IPS-20b (cell line): ENCODE results near the gene FAM193B.
"Not testable (repeated sequence)": the region's sequence is repeated elsewhere in the genome, so short reads cannot be mapped to it uniquely, and the experiment has no call there.

Source experiments
- H3K27ac ChIP-seq: one replicate; pipeline ENCODE4 v1.5.1; 2013; ENCODE audit warnings: low read length
- H3K27me3 ChIP-seq: 2 replicates; pipeline ENCODE4 v1.6.1; 2013; ENCODE audit warnings: mild to moderate bottlenecking, low read length, inconsistent platforms; ENCODE audit not compliant: insufficient read depth
- H3K36me3 ChIP-seq: 2 replicates; pipeline ENCODE4 v1.6.1; 2013; ENCODE audit warnings: low read depth, mild to moderate bottlenecking, inconsistent platforms, low read length, moderate library complexity; ENCODE audit not compliant: insufficient read depth
- H3K4me1 ChIP-seq: 2 replicates; pipeline ENCODE4 v1.6.1; 2013; ENCODE audit warnings: mild to moderate bottlenecking, control low read depth, inconsistent platforms, low read length, moderate library complexity; ENCODE audit not compliant: insufficient read depth
- H3K4me3 ChIP-seq: 2 replicates; pipeline ENCODE4 v1.5.1; 2013; ENCODE audit warnings: mild to moderate bottlenecking, low read length, inconsistent platforms
- H3K9ac ChIP-seq: 2 replicates; pipeline ENCODE4 v1.6.1; 2013; ENCODE audit warnings: low read depth, mild to moderate bottlenecking, inconsistent platforms, low read length, moderate library complexity
- H3K9me3 ChIP-seq: 2 replicates; pipeline ENCODE4 v1.6.1; 2013; ENCODE audit warnings: mild to moderate bottlenecking, low read depth, low read length, inconsistent platforms; ENCODE audit not compliant: insufficient read depth

FAM193B gene

DNA sequence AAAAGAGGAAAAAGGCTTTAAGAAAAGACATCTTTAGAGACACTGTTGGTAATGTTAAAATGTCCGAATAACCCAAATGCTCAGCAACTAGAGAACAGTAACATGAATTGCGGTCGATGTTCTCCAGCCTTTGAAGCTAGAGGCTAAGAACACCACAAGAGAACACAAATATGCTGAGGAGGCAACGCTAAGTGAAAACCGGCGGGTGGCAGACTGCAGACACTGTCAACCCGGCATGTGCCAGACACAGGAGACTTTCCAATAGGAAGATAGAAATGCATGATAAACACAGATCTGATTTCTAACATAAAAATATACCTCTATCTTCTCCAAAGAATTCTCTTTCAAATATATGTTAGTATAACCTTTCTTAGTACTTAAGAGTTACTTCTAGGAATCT lies 19.2 kb downstream of the FAM193B start:
- Histone ChIP-seq H3K27me3 (no peaks in the 10 kb centered on the region), H3K9ac (no peak overlapping the region), H3K9me3 (no peaks in the 10 kb centered on the region), H3K36me3 (peaks cover 86% of the 10 kb centered on the region), H3K4me1 (no peaks in the 10 kb centered on the region), H3K4me3 (no peak overlapping the region), H3K27ac (no peak overlapping the region)

DNA sequence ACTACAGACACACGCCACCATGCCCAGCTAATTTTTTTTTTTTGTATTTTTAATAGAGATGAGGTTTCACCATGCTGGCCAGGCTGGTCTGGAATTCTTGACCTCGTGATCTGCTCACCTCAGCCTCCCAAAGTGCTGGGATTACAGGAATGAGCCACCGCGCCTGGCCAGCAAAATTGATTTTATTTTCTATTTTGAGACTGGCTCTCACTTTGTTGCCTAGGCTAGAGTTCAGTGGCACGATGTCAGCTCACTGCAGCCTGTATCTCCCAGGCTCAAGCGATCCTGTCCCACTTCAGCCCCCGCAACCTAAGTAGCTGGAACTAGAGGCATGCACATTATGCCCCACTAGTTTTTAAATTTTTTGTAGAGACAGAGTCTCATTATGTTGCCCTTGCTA lies 19.9 kb downstream of the FAM193B start:
- not testable (repeated sequence) for H3K9ac ChIP-seq, H3K4me1 ChIP-seq, H3K27me3 ChIP-seq, H3K27ac ChIP-seq, H3K4me3 ChIP-seq, H3K9me3 ChIP-seq
- peaks cover 90% of the 10 kb centered on the region for H3K36me3 ChIP-seq

DNA sequence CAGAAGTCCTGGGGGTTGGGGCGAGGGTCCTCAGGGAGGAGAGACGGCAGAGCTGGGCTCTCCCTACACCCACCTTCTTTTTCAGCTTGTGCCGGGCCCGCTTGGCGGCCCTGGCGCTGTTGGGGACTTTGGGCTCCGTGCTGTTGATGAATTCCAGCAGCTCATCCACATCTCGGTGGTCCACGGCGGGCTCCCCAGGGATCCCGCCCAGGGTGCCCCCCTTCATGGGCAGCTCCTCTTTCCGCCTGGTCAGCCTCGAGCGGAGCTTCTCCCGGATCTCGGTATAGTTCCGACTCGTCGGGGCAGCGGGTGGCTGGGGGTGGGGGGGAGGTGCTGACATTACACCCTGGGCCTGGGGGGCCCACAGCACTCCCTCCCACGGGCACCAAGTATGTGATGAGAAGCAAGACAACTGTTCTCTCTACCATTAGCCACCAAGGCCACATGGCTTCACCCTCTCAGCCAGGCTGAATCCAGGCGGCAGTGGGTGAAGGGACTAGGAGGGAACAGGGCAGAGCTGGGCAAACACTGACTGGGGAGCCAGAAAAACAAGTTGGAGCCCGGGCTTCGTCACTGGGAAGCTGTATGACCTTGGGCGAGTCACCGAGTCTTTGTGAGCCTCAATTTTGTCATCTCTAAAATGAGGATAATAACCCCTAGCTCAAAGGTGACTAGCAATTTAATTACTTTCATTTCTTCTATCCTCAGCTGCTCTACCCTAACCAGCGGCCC lies 23.0 kb downstream of the FAM193B start:
- no peak overlapping the region for H3K27ac ChIP-seq
- no peaks in the 10 kb centered on the region for H3K4me1 ChIP-seq
- H3K9me3 ChIP-seq: no peaks in the 10 kb centered on the region
- H3K9ac ChIP-seq: no peak overlapping the region
- peaks cover 92% of the 10 kb centered on the region for H3K36me3 ChIP-seq
- no peak overlapping the region for H3K4me3 ChIP-seq
- H3K27me3 ChIP-seq: no peaks in the 10 kb centered on the region

DNA sequence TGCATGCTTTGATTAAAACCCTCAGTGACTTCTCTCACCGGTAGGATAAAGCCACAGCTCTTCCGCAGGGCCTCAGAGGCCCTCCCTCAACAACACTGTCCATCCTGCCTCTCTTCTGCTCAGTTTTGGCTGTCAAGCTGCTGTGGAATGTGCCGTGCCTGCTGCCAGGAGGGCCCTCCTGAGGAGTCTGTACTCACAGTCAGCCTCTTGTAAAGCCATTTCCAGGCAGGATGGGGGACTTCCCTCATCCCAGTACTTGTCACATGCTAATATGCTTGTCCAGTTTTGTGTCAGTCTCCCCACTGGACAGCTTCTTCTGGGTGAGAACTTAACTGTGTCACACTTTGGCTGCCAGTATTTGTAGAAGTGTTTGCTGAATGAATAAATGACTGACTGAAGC lies 23.7 kb downstream of the FAM193B start:
- Histone ChIP-seq H3K4me3 (no peak overlapping the region), H3K36me3 (peaks cover 92% of the 10 kb centered on the region), H3K9ac (no peak overlapping the region), H3K9me3 (no peaks in the 10 kb centered on the region), H3K27me3 (no peaks in the 10 kb centered on the region), H3K4me1 (no peaks in the 10 kb centered on the region), H3K27ac (no peak overlapping the region)

DNA sequence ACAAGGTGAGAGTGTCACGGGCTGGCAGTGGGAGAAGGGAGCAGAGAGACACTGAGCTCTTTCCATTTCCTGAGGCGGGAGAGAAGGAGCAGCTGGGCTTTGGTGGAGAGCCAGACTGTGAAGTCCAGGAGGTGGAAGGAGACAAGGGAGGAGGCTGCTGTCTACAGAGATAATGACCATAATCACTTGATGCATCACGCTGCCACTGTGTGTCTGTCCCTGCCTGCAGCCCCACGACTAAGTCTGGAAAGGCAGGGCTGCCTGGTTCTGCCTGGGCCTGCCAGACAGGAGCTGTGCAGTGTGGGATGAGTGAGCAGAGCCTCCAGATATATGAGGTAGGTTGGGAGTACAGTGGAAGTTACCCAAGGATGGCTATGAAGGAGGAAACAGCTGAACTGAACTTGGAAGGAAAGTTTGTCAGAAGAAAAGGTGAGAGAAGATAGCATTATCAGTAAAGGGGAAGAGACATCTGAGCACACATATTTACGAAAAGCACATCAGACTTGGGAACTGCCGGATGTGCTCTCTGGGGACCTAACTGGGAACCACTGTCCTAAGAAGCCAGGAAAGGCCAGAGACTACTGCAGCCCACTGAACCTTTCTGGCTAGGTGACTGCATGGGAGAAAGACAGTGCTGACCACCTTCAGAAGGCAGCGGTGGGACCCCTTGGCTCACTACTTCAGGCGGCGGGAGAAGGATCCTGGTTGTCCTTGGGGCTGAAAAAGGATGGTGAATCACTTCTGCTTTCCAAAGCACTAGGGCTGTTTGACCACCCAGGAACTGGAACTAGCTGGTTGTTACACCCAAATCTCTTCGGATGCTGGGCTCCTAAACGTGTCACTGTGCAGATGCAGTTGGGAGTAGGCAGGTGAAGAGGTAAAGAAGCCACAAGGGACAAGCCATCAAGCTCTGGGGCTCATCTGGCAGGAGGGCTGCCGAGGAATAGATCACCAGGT lies 24.8 kb downstream of the FAM193B start:
- no peak overlapping the region for H3K4me3 ChIP-seq
- no peaks in the 10 kb centered on the region for H3K27me3 ChIP-seq
- H3K27ac ChIP-seq: no peak overlapping the region
- H3K36me3 ChIP-seq: peaks cover 92% of the 10 kb centered on the region
- no peaks in the 10 kb centered on the region for H3K4me1 ChIP-seq
- no peaks in the 10 kb centered on the region for H3K9me3 ChIP-seq
- no peak overlapping the region for H3K9ac ChIP-seq

DNA sequence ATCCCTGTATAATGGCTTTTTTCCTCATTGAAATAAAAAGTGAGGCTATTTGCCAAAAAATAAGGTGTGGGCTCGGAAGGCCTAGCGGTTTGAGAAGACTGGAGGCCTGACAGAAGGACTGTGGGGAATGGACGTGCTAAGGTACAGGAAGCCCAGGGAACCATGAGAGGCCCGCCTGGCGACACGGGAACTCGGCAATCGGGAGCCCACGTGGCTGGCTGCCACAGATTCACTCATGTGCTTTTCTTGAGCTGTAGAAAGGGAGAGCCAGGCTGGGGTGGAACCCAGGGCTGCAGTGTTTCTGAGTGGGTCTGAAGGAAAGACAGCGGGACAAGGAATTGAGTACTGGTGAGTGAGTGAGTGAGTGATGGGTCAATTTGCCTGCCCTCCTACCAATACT lies 25.7 kb downstream of the FAM193B start:
- H3K9me3 ChIP-seq: no peaks in the 10 kb centered on the region
- H3K4me3 ChIP-seq: no peak overlapping the region
- H3K27me3 ChIP-seq: no peaks in the 10 kb centered on the region
- no peaks in the 10 kb centered on the region for H3K4me1 ChIP-seq
- no peak overlapping the region for H3K27ac ChIP-seq
- no peak overlapping the region for H3K9ac ChIP-seq
- peaks cover 96% of the 10 kb centered on the region for H3K36me3 ChIP-seq

DNA sequence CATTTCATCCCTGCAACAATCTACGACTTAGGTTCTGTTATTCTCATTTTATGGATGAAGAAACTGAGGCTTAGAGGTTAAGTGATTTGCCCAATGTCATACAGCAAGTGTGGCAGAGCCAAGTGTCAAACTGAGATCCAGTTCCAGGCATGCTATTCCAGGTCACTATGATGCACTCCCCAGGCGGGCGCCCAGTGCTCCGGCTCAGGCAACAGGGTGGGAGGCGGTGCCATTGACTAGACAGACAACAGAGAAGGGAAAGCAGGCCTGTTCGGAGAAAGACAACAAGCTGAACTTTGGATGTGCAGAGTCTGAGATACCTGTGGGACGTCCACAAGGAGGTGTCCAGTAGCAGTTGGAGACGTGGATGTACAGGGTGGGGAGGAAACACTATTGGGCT lies 26.8 kb downstream of the FAM193B start:
- Histone ChIP-seq H3K36me3 (peaks cover 93% of the 10 kb centered on the region), H3K9me3 (no peaks in the 10 kb centered on the region), H3K4me1 (no peaks in the 10 kb centered on the region), H3K27me3 (no peaks in the 10 kb centered on the region), H3K27ac (no peak overlapping the region), H3K9ac (no peak overlapping the region), H3K4me3 (no peak overlapping the region)

DNA sequence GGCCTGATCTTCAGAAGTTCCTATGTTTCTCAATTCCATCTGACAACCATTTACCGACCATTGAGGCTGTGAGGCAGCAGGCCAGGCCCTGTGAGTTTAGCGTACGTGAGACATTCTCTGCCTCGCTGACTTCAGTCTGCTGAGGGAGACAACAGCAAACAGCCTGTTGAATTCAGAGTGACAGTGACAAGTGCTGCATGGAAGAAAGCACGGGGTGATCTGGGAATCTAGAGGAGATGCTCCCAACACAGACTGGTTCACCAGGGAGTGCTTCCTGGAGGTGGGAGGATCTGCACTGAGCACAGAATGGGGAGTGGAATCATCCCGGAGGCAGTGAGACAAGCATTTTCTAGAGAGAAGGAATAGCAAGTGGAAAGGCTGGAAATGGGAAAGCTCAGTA lies 27.6 kb downstream of the FAM193B start:
- no peaks in the 10 kb centered on the region for H3K4me1 ChIP-seq
- H3K36me3 ChIP-seq: peaks cover 89% of the 10 kb centered on the region
- no peak overlapping the region for H3K4me3 ChIP-seq
- H3K9ac ChIP-seq: no peak overlapping the region
- H3K27me3 ChIP-seq: no peaks in the 10 kb centered on the region
- H3K27ac ChIP-seq: no peak overlapping the region
- H3K9me3 ChIP-seq: no peaks in the 10 kb centered on the region

DNA sequence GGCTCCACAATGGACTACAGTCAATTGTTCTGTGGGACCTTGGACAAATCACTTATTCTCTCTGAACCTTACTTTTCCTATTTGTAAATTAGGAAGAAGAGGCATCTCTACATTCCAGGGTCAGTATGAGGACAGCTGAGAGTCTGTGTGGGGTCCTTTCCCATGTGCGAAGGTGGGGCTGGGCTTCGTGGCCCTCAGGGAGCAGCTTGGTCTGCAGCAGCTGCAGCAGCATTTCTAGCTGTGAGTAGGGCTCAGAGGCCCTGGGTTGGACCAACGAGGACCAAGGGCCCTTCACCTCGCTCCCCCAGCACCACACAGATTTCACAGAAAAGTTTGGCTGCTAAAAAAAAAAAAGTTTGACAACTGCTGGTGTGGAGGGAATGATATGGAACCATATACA lies 28.2 kb downstream of the FAM193B start:
- Histone ChIP-seq H3K27ac (no peak overlapping the region), H3K9me3 (no peaks in the 10 kb centered on the region), H3K27me3 (no peaks in the 10 kb centered on the region), H3K4me3 (no peak overlapping the region), H3K9ac (no peak overlapping the region), H3K4me1 (no peaks in the 10 kb centered on the region), H3K36me3 (peaks cover 89% of the 10 kb centered on the region)

DNA sequence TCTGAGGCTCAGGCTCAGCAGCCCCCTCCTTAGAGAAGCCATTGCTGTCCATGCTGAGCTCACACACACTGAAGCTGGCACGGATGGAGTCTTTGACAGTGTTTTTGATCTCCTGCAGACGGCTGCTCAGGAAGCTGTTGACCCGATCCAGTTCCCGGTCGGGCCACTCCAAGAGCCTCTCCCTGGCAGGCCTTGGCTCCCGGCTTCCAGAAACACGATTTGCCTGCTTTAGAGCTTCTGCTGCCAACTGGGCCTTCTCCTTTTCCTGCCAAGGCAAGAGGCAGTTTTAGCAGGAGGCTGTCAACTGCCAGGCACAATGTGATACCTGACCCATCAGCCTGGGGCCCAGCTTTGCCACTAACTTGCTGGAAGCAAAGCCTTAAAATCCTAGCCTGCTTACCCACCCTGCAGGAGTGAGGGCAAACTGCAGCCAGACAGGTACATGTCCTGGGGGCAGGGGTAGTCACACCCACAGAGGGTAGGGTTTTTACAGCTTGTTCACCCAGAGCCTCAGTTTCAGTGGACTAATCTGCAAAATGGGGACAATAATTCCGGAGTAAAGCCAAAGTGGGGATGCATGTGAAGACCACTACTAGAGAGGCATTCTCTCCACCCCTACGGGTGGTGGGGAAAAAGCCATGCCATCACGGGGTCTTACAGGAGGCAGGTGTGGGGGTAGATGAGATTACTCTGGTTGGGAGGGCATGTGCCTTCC lies 29.3 kb downstream of the FAM193B start:
- Histone ChIP-seq H3K27ac (no peak overlapping the region), H3K4me1 (no peaks in the 10 kb centered on the region), H3K27me3 (no peaks in the 10 kb centered on the region), H3K9ac (no peak overlapping the region), H3K9me3 (no peaks in the 10 kb centered on the region), H3K4me3 (no peak overlapping the region), H3K36me3 (peaks cover 89% of the 10 kb centered on the region)

DNA sequence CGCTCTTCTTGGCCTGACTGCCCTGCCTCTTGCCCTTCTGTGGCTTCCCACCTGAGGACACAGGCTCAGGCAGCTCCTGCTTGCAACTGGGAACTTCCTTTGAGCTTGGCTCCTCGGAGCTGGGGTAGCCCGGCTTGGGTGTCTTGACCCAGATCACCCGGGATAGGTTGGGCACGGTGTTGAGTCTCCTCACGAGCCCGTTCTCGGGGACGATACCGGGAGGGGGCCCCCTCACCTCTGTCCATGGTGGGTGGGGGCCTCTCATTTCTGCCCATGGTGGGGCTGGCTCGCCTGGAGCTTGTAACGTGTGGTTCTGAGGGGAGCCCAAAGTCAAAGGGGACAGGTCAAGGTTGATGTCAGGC lies 29.8 kb downstream of the FAM193B start:
- Histone ChIP-seq H3K4me3 (no peak overlapping the region), H3K4me1 (no peaks in the 10 kb centered on the region), H3K27me3 (no peaks in the 10 kb centered on the region), H3K27ac (no peak overlapping the region), H3K36me3 (peaks cover 89% of the 10 kb centered on the region), H3K9ac (no peak overlapping the region), H3K9me3 (no peaks in the 10 kb centered on the region)
